ENCODE results near the gene SLC2A4.
"Not testable (repeated sequence)": the region's sequence is repeated elsewhere in the genome, so short reads cannot be mapped to it uniquely, and the experiment has no call there.

SLC2A4 gene

DNA sequence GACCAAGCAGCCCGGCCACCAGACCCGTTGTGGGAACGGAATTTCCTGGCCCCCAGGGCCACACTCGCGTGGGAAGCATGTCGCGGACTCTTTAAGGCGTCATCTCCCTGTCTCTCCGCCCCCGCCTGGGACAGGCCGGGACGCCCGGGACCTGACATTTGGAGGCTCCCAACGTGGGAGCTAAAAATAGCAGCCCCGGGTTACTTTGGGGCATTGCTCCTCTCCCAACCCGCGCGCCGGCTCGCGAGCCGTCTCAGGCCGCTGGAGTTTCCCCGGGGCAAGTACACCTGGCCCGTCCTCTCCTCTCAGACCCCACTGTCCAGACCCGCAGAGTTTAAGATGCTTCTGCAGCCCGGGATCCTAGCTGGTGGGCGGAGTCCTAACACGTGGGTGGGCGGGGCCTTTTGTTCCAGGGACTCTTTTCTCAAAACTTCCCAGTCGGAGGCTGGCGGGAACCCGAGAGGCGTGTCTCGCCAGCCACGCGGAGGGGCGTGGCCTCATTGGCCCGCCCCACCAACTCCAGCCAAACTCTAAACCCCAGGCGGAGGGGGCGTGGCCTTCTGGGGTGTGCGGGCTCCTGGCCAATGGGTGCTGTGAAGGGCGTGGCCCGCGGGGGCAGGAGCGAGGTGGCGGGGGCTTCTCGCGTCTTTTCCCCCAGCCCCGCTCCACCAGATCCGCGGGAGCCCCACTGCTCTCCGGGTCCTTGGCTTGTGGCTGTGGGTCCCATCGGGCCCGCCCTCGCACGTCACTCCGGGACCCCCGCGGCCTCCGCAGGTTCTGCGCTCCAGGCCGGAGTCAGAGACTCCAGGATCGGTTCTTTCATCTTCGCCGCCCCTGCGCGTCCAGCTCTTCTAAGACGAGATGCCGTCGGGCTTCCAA lies at the start of gene SLC2A4:
Gene SLC2A4, plus strand, starts transcription at position 645 of the 879 bp plus-strand sequence. Its CDS starts 217 bp downstream, at position 862.
- DNase-seq, result peak; percentile 97

DNA sequence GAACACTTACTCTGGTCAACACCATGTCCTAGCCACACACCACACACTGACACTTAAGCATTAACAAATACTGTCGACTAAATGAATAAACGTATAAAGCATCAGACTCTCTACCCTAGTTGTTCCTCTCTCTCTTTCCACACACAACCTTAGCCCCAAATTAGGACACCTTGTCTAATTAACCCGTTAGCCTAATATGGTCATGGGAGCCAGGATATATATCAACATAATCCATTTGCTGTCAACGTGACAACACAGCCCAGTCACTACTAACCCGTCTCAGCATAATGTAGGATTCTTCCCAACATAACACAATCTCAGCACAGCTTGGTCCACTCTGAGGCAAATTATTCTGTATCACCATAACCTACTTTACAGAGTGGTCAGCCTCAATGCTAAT lies 49.4 kb upstream of the SLC2A4 start:
- DNase-seq, result no peak

DNA sequence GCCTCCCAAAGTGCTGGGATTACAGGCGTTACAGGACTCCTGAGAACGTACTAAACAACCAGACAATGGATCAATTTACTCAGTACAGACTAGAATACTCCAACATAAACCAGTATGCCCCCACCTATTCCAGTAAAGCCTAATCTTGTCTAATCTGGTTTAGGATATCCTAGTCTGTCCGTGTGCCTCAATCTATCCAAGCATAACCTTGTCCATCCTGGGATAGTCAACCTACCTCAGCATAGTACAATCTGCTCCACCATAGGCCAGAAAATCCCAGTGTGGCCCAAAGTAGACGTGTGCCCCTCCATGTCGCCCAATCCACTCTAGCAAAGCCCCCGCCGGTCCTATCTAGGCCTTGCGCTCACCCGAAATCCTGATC lies 47.8 kb upstream of the SLC2A4 start:
- peak; percentile 61 for DNase-seq

DNA sequence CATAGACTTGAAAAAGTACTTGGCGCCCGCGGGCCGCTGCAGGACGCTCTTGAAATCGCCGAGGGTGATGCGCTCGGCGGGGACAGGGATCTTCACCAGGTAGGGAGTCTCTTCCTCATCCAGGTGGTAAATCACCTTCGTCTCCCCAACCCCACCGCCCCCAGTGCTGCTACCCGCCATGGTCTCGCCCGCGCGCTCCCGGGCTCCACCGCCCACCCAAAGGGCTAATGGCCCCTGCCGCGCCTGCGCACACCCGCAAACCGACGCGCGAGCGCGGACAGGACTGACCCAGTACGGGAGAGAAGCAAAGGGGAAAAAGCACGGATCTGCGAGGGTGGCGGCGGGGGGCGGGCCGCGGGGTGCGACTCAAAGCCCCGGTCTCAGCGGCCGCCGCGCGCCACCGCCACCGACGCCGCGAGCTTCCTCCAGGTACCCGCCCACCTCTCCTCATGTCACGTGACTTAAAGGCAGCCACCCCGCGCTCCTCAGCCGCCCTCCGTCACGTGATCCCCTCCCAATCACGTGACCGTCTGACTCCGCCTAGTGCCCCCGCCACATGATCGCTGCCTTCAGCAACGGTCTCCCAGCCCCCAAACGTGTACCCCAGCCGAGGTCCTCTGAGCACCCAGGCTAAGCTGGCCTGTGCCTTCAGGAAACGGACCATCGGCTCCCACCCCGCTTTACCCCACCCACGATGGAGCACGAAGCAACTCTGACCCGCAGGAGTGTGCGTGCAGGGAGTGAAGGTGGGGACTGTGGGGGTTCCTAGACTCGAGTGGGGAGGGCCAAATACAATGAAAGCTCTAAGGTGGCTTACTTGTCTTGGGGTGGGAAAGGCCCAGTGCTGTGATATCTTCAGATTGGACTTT lies 47.2 kb upstream of the SLC2A4 start, which contains the start of gene DVL2:
Gene DVL2, minus strand, starts transcription at position 435 of the 869 bp plus-strand sequence. Its CDS starts 255 bp downstream, at position 180.
- peak; percentile 95 for DNase-seq

DNA sequence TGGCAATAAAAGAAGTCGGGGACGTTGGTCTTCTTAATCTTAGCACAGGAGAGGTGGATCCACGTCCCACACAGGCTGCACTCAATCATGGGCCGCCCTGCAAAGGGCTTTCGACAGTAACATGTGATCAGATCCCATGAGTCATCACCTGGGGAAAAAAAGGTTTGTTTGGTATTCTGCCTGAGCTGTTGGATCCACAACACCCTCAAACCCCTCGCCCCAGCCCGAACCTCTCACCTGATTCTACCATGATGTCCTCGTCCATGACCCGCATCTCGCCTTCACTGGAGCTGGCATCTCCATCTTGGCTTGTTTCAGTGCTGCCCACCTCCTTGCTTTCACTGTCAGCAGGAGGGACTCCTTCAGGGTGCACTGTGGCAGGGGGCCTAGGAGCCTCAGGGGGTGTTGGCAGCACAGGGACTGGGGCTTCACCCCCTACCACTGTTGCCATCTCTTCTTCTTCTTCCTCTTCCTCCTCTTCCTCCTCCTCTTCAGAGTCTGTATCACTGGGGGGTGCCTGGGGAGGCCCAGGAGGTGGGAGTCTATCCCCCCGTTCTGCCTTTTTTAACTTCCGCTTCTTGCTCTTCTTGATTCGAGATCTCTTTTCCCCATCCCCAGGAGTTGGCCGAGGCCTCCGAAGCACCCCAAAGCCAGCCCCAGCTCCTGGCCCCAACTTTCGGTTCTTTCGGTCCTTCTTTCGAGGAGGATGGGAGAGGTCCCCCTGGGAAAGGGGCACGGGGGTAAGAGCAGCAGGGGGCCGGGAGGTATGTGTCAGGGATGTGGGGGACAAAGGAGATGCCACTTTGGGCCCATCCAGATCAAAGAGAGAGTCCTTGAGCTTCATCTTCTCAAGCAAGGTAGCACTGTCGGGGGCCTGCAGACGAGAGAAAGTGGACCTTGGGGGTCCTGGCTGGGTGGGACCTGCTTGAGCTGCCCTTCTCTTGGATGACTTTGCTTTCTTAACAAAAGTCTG lies 45.5 kb upstream of the SLC2A4 start:
- DNase-seq, result peak; percentile 49

DNA sequence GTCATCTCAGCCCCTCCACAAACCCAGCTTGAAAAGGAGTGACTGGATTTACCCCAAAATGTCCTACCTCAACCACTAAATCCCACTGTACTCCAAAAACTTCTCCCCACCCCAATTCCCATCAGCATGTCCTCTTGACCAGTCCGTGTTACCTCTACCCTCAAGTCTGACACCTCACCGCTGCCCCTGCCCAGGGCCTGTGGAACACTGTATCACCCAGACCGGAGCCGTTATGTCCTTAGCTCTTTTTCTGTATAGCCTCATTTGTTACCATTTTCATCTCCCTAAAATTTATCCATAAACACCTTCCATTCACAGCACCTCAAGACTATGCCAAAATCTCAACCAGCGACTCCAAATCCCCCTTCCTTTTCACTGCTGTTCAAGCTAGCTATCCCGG lies 44.7 kb upstream of the SLC2A4 start:
- no peak for DNase-seq

DNA sequence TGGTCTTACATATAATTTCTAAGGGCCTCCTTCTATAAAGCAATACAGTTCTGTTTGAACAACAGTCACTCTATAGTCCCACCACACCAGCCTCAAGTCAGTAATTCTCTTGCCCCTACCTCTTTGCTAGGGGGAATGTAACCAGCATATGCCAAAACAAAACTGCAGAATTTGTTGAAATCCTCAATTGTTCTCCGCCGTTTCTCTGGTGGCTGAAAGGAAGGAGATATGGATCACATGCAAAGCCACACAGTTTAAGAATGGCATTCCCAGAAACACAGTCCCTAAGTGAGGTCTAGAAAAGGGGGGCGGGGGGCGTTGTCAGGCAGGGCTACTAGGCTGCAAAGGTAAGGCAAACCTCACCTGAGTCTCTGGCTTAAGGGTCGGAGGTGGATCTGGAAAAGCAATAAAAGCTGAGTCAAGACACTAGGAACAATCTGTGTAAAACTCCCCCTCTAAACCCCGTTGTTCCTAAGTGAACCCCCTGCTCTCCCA lies 44.2 kb upstream of the SLC2A4 start:
- DNase-seq, result no peak

DNA sequence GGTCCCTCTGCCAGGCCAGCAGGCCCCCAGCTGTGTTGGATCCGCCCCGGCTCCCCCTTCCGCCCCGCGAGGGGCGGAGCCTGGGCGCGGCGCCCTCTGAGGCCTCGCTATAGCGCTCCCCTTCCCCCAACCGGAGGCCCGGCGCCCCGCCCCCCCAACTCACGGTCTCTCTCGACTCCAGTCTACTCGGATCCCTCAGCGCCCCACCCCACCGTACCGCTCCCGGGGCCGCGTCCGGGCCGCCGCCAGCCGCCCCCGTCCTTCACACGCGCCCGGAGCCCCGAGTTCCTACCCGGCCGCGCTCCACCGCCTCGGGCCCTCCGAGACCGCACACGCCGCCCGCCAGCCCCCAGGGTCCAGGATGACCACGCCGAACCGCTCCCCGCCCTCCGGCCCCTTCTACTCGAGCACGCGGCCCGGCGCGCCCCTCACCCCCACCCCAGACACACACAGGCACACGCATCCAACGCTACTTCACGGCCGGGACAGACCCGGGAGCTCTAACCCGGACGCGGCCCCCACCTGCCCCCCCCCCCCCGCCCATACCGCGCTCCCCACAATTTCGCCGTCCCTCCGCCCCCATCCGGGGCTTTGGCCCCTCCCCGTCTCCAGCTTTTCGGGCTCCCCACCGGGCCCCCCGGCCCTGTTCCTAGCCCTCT lies 43.6 kb upstream of the SLC2A4 start:
- peak; percentile 82 for DNase-seq

DNA sequence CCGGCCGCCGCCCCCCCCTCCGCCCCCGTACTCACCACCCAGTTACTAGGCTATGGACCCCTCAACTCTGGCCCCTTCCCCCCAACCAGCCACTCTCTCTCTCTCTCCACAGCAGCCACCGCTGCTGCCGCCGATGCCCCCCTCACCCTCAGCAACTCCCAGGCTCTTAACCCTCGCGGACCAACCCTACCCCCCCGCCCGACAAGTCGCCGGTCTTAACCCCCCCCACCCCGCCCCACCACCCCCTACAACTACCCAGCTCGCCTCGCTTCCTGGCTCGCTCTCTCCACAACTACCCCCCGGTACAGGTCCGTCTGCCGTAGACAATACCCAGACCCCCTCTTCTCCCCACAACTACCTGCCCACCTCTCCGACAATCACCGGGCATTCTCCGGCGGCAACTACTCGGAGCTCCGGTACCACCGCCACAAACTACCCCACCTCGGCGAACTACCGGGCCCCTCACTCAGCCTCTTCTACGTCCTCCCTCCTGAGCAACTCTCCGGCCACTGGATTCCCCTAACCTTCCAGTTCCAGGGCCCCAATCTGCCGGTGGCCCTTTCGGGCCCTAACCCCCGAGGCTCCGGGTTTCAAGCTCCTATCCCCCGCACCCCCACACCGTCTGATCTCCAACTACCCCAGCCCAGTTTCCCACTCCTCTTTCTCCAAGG lies 43.0 kb upstream of the SLC2A4 start:
- DNase-seq, result peak; percentile 32

DNA sequence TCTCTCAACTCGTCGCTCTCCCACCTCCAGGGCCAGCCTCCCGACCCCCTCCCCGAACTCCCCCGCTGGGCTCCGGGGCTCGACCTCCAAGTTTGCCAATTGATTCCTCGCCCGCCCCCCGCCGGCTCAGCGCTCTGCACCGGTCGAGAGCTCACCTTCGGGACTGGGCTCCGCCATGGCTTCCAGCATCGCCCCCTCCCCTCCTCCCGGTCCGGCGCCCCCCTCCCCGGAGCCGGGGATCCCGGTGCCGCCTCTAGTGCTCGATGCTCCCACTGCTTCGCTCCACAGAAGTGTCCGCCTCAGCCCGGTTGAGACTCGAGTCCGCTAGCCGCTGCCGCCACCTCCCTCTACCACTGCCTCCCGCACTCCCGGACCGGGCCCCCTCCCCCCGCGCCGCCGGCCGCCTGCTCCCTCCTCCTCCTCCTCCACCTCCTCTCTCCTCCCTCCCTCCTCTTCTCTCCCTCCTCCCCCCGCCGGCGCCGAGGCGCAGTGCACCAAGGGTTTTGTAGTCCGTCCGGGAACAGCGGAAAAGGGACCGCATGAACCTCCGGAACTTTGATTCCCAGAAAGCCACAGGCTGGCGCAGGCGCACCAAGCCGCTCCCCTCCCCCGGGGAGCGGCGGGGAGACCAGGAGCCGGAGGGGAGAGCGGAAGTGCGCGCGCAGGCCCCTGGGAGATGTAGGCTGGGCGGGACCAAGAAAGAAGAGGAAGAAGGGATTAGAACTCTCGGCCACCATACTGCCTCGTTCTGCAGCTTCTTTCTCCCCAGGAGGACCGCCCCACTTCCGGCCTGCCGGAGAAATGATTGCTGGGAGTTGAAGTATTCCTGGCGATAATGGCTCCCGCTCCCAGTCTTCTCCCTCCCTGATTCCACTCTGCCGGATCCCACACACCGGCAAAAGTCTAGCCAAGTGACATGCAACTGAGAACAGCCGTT lies 42.2 kb upstream of the SLC2A4 start, which contains the start of gene PHF23:
Gene PHF23, minus strand, starts transcription at position 367 of the 937 bp plus-strand sequence. Its CDS starts 178 bp downstream, at position 189.
- peak; percentile 100 for DNase-seq

DNA sequence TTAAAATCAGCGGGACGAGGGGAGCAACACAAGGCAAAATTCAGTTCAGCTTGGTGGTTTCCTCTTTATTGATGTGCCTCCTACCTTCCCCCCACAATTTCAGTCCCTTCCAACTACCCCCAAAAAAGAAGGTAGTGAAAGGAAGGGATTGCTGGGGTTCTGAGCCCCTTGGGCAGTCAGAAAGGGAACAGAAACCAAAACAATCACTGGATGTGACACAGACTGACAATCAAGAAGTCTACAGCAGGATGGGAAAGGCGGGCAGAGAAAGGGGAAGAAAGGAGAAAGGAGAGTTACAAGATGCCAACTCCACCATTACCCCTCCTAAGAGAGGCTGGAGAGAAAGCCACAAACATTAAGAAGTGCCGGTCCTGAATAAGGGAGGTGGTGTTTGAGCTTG lies 41.1 kb upstream of the SLC2A4 start:
- DNase-seq, result no peak

DNA sequence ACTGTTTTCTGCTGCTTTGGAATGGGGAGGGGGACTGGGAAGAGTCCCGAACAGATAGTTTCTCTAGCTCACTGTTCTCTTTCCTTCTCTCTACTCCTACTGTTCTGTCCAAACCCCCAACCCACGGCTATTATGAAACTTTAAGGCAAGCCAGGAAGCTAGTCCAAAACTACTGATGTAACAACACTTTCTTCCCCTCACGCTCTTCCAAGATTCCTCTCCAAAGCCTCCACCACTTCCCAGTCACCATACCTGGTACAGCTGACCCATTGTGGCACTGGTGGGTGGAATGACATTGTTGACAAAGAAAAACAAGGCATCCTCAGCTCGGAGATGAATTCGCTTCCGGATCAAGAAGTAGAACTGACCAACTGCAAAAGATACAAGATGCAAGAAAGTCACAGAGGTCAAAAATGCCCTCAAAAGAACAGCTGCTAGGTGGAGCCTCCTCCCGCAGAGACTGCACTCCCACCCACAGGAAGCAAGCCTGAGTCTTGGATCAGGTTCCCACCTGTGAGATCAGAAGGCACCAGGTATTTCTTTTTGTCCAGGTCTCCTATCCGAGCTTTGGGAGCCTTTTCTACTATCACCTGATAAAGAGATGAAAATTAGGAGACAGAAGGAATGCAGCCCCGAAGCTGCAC lies 40.3 kb upstream of the SLC2A4 start:
- no peak for DNase-seq

DNA sequence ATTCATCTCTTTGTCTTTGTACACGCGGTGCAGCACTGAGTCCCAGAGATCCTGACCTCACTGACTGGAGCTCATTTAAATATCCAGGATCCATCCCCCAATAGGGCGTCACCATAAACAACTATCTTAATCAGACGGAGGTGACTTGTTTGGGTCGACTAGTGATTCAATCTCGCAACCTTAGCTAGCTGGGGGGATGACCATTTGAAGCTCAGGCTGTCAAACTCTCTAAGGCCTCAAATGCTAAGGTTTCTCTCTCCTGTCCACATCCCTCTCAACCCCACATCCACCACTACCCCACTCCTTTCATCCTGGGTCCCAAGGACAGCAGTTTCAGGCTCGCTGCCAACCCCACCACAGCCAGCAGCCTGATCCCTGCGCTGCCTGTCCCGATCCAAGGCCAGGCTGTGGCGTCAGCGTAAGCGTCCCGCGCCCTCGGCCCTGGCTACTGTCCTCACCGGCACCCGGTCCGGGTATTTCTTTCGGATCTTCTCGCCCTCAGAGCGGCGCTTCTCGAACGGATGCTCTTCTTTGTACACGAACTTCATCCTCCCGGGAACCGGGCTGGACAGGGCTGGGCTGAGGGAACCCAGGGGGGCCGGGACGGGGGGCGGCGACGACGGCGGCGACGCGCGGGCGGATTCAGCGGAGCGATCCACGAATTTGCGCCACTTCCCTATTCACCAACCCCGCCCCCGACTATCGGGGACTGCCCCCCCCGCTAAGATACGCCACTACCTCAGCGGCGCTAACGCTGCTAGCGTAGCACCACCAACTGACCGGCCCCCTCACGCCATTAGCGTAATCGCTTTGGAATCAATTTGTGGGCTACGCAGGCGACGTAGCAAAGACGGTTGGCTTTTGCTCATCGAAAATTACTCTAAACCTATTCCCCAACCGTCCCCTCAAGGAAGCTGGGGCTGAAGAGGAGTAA lies 39.5 kb upstream of the SLC2A4 start, which contains the start of gene GABARAP:
Gene GABARAP, minus strand, starts transcription at position 667 of the 934 bp plus-strand sequence. Its CDS starts 119 bp downstream, at position 548.
- DNase-seq, result peak; percentile 92

DNA sequence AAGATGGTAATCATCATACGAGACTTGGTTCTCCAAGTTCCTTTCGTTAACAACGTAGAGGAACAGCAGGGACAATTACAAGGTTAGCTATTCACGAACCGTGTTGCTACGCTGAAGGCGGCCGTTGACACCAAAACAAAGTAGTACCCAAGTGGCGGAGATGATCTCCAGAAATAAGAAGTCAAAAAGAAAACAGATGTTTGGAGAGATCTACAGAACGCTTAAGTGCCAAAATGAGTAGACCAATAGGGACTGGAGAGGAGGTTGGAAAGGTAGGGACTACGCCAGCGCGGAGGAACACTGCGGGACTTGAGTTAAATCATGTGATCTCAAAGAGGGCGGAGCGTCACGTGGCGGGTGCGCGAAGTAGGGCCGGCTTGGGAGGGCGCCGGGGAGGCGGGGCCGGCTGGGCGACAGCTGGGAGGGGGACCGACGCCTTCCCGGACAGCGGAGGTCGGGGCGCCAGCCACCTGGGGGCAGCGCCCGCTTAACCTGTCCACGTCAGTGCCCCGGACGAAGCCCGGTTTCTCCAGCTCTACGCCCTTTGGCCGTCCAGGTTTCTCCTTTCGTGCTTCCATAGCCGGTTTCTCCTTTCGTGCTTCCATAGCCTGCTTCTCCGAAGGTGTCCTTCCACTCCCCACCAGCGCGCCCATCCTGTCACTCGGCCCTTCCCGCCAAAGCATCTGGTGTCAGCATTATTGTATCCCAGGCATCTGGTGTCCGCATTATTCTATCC lies 38.6 kb upstream of the SLC2A4 start:
- peak; percentile 96 for DNase-seq

DNA sequence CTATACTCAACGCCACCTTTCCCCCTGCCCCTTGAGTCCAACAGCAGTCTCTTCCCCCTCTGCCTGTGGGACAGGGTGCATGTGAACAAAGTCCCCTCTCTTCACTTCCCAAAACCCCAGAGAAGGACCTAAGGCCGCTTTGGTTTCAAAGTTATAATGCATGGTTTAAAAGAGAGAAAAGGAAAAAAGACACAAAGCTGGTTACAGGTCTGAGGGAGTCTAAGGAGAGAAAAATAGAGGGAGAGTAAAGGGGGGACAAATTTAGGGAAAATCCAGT lies 38.1 kb upstream of the SLC2A4 start:
- no peak for DNase-seq

DNA sequence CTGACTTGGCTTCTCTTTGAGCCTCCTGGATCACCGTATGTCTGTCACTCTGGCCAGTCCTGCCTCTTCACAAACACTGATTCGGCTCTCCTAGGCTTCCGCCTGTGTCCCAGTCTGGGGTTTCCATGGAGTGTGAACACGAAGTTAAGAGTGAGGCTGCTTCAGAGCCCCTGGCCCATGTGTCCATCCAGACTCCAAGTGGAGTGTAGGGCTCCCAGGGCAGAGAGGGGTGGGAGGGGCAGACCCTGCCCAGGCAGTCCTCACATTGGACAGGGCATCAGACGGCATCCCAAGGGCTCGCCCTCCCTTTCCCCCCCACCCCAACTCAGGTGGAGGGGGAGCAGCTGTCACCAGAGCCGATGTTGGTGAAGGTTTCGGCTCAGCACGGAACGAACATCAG lies 37.7 kb upstream of the SLC2A4 start:
- DNase-seq, result not testable (repeated sequence)

DNA sequence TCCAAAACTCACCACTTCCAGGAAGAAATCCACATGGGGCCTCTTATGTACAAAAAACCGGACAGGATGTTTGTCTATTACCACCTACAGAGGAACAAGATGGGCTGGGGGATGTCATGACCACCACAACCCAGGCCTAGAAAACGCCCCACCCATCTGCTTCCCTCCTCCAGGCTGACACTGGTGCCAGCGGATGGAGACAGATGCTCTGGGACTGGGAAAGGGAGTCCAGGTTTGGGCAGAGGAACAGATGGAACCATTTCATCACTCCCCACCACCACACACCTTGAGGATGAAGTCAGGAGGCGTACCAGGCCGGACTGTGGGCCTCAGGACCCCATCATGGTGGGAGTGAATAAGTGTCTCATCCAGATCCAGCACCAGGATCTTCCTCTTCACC lies 34.7 kb upstream of the SLC2A4 start:
- no peak for DNase-seq

All from hematopoietic multipotent progenitor cell treated with erythropoietin and hydrocortisone succinate and interleukin-3 and kit ligand, for 8 days (in vitro differentiated cells).